ENCODE results near the gene CRHBP.

DNA sequence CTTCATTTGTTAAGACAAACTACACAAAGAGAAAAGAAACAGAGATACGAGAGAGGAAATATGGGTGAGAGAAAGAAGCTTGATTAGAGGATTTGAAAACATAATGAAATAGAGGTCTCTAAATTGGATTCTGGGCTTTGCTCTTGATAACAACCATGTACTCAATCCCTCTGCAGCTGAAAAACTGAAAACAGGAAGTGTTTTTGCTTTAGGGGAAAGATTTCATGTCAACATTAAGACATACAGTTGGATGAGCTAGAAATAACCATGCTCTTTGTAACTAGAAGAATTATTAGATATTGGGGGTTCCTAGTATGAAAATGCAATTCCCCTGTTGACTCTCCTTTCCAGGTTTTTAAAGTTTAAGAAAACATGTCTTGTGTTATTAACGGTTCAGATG, 21.9 kb downstream of the CRHBP start:
- TF ChIP-seq EZH2 (IDR thresholded peaks at IDR 0.05; ENCODE audit: insufficient read depth, low read length) (no peak), CTCF (IDR thresholded peaks at IDR 0.05; ENCODE audit: insufficient read depth, low read depth, low read length) (no peak)

Measured in astrocyte (in vitro differentiated cells and primary cell).